GOT3 (cell line): ENCODE results near the gene AGBL4.
"Not testable (repeated sequence)": the region's sequence is repeated elsewhere in the genome, so short reads cannot be mapped to it uniquely, and the experiment has no call there.

Experiments used
- DNase-seq: peaks from one replicate; lab custom pipeline; 2025; ENCODE audit warnings: mixed read lengths; lab: John Stamatoyannopoulos, UW

AGBL4 gene

DNA sequence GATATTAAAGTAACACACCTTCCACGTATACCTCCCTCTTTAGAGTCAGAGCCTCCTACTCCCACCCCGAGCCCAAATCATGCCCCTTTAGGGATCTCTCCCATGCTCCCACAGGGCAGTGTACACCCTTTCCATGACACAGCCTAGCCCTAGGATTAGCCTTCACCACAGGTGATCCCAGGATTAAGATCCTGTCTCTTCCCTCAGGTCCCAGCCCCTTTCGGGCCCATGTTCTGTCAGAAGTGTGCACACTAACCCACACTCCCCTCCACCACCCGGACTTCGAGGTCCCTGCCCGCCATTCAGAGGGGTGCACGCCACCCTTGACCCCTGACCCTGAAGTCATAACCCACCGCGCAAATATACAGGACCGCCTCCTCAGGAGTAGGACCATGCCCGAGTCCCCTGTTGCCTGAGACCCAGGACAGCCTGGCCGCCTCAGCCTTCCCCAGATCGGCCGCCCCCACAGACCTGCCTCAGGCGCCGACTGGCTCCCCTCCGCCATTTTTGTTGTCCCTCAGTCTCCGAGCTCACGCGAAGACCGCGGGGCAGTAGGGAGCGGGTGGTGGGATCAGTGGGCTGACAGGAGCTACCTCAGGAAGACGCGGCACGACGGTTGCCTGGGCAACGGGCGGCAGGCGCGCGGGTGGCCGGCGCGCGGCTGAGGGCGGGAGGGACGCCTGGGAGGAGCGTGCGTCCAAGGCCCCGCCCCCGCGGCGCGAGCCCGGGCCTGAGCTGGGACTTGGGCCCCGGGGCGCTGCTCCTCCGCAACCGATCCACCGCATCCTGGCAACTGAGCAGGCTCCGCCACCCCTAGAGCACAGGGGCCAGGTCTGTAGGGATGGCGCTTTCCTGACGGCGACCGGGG lies at the start of gene AGBL4:
Gene AGBL4 (minus strand): TSS at position 663 of the 868 bp plus-strand sequence.
- DNase-seq, result no peak

DNA sequence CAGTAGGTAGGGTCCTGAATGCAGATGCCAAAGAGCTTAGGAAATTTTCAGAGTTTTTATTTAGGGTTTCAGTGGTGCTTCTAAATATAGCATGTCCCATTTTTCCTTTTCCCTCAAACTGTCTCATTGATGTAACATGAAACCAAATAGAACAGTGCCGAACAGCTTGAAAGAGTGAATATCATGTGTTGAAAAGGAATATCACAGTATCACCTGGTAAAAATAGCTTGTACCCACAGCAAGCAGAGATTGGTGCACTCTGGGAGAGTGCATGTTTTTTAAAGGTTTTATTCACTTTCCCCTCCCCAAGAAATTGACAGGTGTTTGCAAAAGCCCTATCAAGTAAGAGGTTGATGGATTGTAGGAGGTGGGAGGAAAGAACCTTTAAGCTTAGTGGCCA lies 43.1 kb upstream of the AGBL4 start:
- no peak for DNase-seq

DNA sequence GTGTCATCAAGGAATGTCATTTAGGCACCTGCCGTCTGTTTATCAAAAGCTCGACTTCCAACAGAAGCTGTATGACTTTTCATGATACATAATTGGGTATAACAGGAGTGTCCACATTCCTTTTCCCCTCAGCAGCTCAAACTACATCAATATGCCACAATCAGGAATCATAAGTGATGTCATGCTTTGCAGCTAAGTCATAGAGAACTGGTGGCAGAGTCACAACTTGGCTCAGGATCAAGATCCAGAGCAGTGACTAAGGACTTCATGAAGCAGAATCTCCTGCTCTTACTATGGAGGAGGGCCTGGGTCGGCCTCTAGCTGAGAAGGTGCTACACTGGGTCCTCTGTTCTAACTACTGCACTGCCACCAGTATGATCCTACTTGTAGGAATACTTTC lies 36.5 kb upstream of the AGBL4 start:
- DNase-seq, result no peak

DNA sequence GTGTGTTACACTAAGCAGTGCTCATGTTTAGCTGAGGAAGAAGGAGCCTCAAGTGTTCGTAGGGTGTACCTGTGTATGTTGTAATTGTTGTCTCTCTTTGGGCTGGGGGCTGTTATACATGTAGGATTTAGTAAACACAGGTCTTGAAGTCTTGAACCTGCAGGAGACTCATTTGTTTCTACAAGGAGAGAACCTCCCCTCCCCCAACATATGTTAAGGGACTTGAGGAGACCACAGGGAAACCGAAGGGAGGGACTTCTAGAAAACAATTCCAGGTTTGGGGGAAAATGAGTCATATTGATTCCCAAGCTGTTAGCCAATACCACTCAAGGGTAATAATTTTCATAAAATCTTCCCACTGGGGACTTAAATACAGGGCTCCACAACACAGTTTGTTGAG lies 25.0 kb upstream of the AGBL4 start:
- no peak for DNase-seq

DNA sequence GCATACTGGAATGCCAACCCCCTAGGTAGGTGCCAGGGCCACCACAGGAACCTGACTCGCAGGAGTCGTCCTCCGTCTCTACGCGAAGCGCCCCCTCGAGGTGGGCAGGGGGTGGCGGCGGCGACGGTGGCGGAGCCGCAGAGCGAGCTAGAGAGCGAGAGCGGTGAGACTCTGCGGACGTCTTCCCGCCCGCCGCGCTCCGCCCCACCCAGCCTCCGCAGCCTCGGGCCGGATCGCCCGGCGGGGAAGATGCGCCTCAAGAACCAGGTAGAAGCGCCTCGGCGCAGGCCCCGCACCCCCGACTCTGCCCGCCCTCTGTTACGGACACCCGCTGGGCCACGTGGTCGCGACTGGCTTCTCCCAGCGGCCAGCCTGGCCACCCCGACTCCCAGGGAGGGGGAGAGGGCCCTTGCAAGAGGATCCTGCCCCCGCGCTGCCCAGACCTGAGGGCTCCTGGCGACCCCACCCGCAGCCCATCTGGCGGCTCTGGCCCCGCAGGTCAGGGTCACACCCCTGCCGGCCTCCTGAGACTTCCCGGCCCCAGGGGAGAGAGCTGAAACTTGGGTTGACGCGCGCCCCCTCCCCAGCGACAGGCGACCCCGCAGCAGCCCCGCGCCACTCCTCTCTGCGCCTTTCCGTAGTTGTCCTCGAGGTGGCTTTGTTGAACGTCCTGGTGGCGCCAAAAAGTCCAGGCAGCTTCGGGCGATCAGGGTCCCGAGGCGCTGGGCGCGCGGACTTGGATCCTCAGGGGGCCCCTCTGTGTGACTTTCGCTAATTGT lies 24.4 kb upstream of the AGBL4 start:
- DNase-seq, result no peak

DNA sequence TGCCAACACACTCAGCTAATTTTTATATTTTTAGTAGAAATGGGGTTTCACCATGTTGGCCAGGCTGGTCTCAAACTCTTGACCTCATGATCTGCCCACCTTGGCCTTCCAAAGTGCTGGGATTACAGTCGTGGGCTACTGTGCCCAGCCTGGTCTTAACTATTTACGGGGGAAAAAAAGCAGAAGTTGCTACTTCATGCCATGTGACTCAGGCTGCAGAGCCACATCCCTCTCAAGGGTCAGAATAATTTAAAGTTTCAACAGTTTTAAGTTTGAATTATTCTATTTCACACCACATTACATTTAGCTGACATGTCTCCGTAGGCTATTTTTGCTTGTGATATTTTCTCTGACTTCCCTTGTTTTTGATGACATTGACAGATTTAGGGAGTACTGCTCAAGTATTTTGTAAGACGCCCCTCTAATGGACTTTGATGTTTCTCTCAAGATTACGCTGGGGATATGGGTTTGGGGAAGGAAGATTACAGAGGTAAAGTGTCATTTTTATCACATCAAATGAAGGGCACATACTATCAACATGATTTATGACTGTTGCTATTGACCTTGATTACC lies 14.6 kb upstream of the AGBL4 start:
- no peak for DNase-seq

DNA sequence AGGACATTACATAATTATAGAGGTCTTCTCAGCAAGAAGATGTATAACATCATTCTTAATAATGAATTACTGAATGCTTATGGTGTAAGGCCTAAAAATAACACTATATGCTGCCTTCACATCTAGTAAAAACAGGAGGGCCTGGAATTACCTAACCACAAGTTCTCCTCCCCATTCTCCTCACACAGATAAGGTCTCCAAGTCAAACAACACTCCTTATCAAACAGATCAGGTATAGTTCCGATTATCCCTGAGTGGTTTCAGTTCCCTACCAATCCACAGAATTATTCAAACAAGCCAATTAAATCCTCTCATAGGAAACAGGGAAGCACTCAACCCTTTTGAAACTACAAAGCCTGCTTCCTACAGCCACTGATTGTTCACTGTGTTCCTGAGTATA lies 4.0 kb upstream of the AGBL4 start:
- DNase-seq, result no peak

DNA sequence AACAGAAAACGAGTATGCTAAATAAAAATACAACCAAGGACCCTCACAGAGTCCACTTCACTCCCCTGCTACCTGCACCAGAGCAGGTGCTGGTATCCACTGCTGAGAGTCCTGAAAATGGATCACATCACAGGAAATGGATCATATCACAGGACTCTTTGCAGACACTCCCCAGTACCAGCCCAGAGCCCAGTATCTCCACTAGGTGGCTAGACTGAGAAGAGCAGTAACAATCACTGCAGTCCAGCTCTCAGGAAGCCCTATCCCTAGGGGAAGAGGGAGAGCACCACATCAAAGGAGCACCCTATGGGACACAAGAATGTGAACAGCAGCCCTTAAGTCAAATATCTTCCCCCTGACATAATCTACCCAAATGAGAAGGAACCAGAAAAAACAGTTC lies 28.0 kb downstream of the AGBL4 start:
- no peak for DNase-seq

DNA sequence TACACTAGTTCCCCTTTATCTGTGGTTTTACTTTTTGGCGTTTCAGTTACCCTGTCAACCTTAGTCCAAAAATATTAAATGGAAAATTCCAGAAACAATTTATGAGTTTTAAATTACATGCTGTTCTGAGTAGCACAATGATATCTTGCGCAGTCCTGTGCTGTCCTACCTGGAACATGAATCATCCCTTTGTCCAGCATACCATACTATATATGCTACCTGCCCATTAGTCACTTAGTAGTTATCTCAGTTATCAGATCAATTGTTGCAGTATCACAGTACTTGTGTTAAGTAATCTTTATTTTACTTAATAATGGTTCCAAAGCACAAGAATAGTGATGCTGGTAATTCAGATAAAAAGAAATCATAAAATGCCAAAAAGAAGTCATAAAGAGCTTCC lies 52.7 kb downstream of the AGBL4 start:
- DNase-seq, result no peak

DNA sequence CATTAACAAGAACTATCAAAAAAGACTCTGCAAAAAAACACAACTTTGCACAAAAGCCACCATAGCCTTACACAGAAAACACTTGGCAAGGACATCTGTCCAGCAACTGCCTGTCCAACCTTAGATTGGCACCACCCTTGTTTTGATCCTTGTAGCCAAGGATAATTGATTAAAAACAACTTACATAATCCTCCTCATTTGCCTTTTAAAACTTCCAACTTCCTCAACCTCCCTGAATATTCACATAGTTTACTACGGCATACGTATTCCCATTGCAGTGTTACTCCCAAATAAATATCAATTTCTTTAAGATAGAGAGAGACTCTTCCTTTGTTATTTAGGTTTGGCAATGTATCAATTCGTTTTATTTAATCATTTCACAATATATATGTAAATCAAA lies 72.4 kb downstream of the AGBL4 start:
- no peak for DNase-seq

DNA sequence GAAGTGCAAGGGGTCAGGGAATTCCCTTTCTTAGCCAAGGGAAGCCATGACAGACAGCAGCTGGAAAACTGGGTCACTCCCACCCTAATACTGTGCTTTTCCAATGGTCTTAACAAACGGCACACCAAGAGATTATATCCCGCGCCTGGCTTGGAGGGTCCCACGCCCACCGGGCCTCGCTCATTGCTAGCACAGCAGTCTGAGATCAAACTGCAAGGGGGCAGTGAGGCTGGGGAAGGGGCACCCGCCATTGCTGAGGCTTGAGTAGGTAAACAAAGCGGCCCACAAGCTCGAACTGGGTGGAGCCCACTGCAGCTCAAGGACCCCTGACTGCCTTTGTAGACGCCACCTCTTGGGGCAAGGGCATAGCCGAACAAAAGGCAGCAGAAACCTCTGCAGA lies 108.5 kb downstream of the AGBL4 start:
- not testable (repeated sequence) for DNase-seq

DNA sequence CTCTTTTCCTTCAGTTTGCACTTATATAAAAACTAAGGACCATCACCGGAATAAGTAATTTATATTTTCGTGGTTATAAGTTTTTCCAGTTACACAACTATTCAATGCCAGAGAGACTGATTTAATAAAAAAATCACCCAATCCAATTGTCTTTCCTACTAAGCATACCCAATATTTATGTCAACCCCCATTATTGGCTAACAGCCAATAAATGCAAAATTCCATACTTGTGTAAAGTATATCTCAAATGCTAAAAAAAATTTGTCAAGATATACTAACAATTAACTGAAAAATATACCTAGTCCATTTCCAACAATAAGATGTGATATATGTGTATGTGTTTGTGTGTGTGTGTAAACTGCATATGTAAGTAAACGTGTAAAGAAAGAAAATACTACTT lies 117.4 kb downstream of the AGBL4 start:
- DNase-seq, result no peak

DNA sequence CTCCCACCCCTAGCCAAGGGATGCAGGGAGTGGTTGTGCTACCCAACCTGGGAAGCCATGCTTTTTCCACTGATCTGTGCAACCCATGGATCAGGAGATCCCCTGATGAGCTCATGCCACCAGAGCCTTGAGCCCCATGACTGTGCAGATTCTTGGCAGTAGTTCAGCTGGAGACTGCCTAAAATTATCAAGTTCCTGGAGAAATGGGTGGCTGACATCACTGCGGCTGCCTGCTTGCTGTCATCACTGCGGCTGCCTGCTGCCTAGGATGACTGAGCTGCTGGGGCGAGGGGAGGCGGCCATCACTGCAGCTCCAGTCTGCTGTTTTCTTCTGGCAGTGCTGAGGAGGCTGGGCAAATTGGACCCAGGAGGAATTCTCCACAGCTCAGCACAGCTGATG lies 159.2 kb downstream of the AGBL4 start:
- peak; percentile 11 for DNase-seq

DNA sequence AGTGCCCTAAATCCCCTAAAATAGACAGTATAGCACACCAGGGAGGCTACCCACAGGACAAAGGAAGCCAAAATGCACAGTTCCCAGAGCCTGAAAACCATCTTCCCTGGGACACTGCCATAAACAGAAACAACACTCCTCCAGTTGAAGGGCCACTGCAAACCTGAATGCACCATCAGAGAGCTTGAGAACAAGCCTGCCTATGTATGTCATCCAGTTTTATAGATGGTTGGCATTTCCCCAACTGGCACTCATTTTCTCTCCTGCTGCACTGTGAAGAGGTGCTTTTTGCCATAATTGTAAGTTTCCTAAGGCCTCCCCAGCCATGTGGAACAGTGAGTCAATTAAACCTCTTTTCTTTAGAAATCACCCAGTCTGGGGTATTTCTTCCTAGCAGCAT lies 169.0 kb downstream of the AGBL4 start:
- DNase-seq, result no peak

DNA sequence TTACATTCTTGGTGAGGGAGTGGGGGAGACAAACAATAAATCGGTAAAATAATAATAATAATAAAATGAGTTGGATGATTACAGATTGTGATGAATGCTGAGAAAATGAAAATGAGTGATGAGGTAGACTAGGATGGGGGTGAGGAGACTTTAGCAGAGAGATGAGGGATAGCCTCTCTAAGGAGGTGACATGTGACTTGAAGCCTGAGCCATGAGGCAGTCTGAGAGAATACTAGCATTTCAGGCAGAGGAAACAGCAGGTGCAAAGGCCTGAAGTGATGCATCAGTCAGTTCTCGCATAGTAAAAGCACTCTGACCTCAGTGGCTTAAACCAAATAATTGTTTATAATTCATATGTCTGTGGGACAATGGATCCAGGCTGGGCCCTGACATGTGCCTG lies 181.2 kb downstream of the AGBL4 start:
- no peak for DNase-seq

DNA sequence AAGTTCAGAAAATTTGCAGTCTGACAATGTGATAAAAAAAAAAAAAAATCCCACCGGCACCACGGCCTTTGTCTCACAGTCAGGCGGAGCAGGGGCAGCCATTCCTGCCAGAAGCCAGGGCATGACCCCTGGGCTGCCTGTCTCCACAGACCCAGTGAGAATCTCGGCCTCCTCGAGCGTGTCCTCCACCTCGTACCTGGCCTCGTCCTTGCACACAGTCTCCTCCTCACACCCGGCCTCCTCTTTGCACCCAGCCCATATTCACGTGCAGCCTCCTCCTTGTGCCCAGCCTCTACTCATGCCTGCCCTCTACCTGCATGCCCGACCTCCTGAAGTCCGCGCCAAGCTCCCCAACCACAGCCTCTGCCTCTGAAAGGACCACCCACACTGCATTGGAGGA lies 182.0 kb downstream of the AGBL4 start:
- no peak for DNase-seq

DNA sequence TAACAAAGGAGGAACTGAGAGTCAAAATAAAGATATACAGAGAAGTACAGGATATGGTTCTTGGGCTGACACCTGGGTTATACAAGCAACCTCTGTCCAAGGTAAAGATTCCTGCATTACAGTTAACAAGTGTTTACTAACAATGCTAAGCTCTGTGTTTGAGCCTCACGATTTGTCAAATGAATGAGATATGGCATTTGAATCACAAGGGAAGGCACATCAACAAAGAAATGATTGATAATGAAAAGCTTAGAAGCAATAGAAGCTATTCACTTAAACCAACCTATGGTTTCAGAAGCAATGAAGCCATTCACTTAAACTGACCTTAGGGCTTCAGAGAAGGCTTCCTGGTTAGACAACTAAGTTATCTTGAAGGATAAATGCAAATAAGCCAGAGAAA lies 199.5 kb downstream of the AGBL4 start:
- no peak for DNase-seq

DNA sequence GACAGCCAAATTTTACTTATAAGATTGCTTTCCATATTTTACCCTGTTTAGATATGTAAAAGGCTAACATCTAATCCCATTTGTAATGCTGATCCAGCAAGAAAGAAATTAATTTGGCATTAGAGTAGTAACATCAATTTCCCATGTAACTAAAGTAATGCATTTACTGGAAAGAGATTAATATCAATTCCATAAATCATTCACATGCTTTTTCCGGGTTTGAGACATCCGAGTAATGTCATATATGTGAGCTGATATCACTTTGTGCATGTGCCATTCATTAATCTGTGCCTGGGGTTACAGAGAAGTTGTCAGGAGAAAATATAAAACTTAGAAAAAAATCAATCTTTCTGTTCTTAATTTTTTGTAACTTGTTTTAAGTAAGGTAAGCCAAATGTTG lies 206.1 kb downstream of the AGBL4 start:
- DNase-seq, result no peak

DNA sequence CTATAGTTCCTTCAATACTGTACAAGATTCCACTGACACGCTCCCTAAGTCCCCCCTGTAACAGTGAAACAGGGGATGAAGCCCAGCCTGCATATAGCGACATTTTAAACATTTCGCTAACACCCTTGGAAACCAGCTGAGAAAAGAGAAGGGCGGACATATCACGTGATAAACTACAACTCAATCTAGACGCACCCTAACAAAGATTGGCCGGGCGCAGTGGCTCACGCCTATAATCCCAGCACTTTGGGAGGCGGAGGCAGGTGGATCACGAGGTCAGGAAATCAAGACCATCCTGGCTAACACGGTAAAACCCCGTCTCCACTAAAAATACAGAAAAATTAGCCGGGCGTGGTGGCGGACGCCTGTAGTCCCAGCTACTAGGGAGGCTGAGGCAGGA lies 236.7 kb downstream of the AGBL4 start:
- DNase-seq, result not testable (repeated sequence)

DNA sequence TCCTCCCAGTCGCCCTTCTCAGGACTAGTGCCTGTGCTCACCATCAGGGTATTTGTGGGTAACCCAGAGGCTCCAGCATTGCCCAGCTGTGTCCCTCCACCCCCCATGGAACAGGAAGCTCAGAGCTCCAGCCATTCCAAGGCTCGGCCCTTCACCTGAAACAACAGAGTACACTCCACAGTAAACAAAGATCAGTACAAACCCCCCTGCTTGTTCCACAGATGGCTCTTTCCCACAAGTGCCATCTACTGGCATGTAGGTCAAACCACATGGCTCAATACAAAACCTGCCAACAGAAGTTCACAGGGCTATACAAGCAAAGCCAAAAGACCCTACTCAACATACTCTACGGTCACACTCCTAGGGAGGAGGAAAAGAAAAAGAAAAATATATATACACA lies 258.7 kb downstream of the AGBL4 start:
- DNase-seq, result no peak

DNA sequence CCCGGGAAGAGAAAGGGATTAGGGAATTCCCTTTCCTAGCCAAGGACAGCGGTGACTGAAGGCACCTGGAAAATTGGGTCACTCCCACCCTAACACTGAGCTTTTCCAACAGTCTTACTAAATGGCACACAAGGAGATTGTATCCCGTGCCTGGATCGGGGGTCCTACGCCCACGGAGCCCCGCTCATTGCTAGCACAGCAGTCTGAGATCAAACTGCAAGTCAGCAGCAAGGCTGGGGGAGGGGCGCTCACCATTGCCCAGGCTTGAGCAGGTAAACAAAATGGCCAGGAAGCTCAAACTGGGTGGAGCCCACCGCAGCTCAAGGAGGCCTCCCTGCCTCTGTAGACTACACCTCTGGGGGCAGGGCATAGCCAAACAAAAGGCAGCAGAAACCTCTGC lies 285.6 kb downstream of the AGBL4 start:
- DNase-seq, result not testable (repeated sequence)

DNA sequence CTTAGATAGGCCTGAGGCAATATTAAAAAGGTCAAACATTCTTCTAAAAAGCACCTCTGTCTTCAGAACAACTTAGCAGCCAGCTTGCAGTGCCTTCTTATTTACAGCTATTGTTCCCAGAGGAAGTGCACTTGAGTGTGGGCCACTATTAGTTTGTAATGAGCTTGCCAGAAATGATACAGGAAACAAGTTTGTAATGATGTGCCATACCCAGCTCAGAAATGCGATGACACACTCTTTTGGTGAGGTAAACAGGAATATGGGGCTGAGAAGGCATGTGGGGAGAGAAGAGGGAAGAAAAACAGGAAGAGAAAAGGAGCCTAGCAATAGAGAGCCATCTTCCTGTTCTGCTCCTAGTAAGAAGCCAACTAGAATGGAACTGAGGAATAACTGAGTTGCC lies 295.4 kb downstream of the AGBL4 start:
- DNase-seq, result no peak

DNA sequence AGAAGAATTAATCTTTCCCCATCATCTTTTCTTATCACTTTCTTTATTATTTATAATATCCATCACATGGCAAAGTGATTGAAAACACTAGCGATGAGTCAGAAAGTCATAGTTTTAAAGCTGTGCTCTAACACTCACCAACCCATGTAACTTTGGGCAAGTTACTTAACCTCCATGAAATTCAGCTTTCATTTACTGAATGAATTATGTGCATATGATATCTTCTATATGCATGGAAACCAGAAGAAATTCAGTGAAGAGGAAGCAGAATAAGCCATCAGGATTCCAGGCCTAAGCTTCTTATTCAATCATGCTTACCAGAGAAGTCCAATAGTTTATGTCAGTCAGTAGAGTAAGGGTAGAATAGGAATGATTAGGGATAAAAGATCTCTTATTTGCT lies 300.1 kb downstream of the AGBL4 start:
- DNase-seq, result no peak
